GM18868 (cell line): ENCODE measurements around the gene SST.

Experiments used
- ATAC-seq: cut with Tn5 transposase; IDR thresholded peaks from one replicate; pipeline ENCODE4 v1.9.1; 2021; ENCODE audit warnings: mild to moderate bottlenecking, moderate library complexity; ENCODE audit not compliant: unreplicated experiment

Gene SST

GRCh38 chr3:187636528-187636927, 33.7 kb downstream of the SST start:
- ATAC-seq: no peak

GRCh38 chr3:187630404-187630803, 39.8 kb downstream of the SST start:
- ATAC-seq: no peak

- ATAC-seq: no peak
These were observed 40.5 kb downstream of the SST start for GRCh38 chr3:187629711-187630110.

- ATAC-seq: no peak
These were observed 42.0 kb downstream of the SST start for GRCh38 chr3:187628169-187628568.

GRCh38 chr3:187626581-187626980, 43.6 kb downstream of the SST start:
- ATAC-seq: no peak

GRCh38 chr3:187624588-187624987, 45.6 kb downstream of the SST start:
- no peak for ATAC-seq

GRCh38 chr3:187623285-187623814, 46.8 kb downstream of the SST start:
- ATAC-seq: no peak

- ATAC-seq: no peak
These were observed 48.3 kb downstream of the SST start for GRCh38 chr3:187621881-187622280.

- no peak for ATAC-seq
These were observed 50.7 kb downstream of the SST start for GRCh38 chr3:187619461-187619860.
